GM12878 (cell line): Measurements from ENCODE around the gene PLXNC1. TPM values are rescaled to one million over a fixed set of nuclear protein-coding genes. Genes with fewer than 3 reads are reported as not detected.
A peak's percentile ranks its signal among the peaks of the same experiment; 100 is the strongest.

ENCODE experiments used
- ATAC-seq: fragments of 200-7000 bp; cut with Tn5 transposase; 3 replicates; pipeline ENCODE4 v1.9.1; 2020; ENCODE audit warnings: mild to moderate bottlenecking, moderate library complexity
- BruUV-seq: library from RNA; stranded (reverse); fragments of 400-500 nt; replicated peaks from 2 replicates; lab custom pipeline; 2021; lab: Mats Ljungman, UMichigan
- CTCF ChIA-PET: fragments of 300-600 bp; sonication (Branson Sonifier 250); formaldehyde crosslinking; extraction: SDS; loops from one replicate; lab custom pipeline; 2021; ENCODE audit warnings: inconsistent platforms; lab: Yijun Ruan, JAX
- POLR2A ChIA-PET: fragments of 350-600 bp; formaldehyde crosslinking; extraction: SDS; loops from one replicate; lab custom pipeline; 2021; ENCODE audit warnings: inconsistent platforms; lab: Charles Lee
- RAD21 ChIA-PET: fragments of 300-600 bp; sonication (Branson Sonifier 250); formaldehyde crosslinking; loops from one replicate; lab custom pipeline; 2023; ENCODE audit warnings: antibody characterized with exemption; ENCODE audit not compliant: unreplicated experiment; lab: Charles Lee
- SMC1A ChIA-PET: fragments of 300-600 bp; sonication (Branson Sonifier 250); formaldehyde crosslinking; loops from one replicate; lab custom pipeline; 2023; ENCODE audit not compliant: unreplicated experiment, uncharacterized antibody; lab: Charles Lee
- DNase-seq: peaks from one replicate; pipeline ENCODE4 v3.0.0-alpha.2; 2011; ENCODE audit warnings: low read depth, low spot score
- FAIRE-seq: peaks from 3 replicates; lab custom pipeline; 2011; peaks lifted over from hg19 to GRCh38; lab: Jason Lieb, UNC
- H2AFZ ChIP-seq: 2 replicates; pipeline ENCODE4 v1.6.0; 2011; ENCODE audit warnings: low read depth, low read length, control low read depth; ENCODE audit not compliant: control insufficient read depth
- H3K27ac ChIP-seq: 2 replicates; pipeline ENCODE4 v1.5.1; 2011; ENCODE audit warnings: control low read depth; ENCODE audit not compliant: control insufficient read depth, insufficient read depth
- H3K27me3 ChIP-seq, 2 experiments: replicated peaks in 1 of 2; 2 replicates each; pipeline versions ENCODE4 v1.6.0 to v1.6.1; 2011; ENCODE audit warnings: low read length in 1 of 2; ENCODE audit not compliant: control insufficient read depth in 2 of 2, insufficient read depth in 2 of 2
- H3K36me3 ChIP-seq, 2 experiments: 2 replicates each; pipeline ENCODE4 v1.5.1; 2011; ENCODE audit warnings: low read length in 1 of 2; ENCODE audit not compliant: control insufficient read depth in 2 of 2, insufficient read depth in 2 of 2
- H3K4me1 ChIP-seq: 2 replicates; pipeline ENCODE4 v1.6.1; 2011; ENCODE audit warnings: mild to moderate bottlenecking, low read length, moderate library complexity, mixed read lengths; ENCODE audit not compliant: control insufficient read depth, insufficient read depth
- H3K4me2 ChIP-seq: 2 replicates; pipeline ENCODE4 v1.6.0; 2011; ENCODE audit warnings: control low read depth; ENCODE audit not compliant: control insufficient read depth, insufficient read depth
- H3K4me3 ChIP-seq: fragments of 200-600 bp; sonication (generic); 2 replicates; pipeline ENCODE4 v1.5.1; 2016
- H3K79me2 ChIP-seq: 2 replicates; pipeline ENCODE4 v1.6.0; 2011; ENCODE audit warnings: low read length; ENCODE audit not compliant: control insufficient read depth, insufficient read depth
- H3K9ac ChIP-seq: 2 replicates; pipeline ENCODE4 v1.8.0; 2011; ENCODE audit warnings: low read length, control low read depth, mixed read lengths; ENCODE audit not compliant: control insufficient read depth, insufficient read depth
- H3K9me3 ChIP-seq: replicated peaks from 3 replicates; pipeline ENCODE4 v1.5.1; 2011; ENCODE audit warnings: mild to moderate bottlenecking, low read length; ENCODE audit not compliant: control insufficient read depth, insufficient read depth
- H4K20me1 ChIP-seq: 2 replicates; pipeline ENCODE4 v1.6.0; 2011; ENCODE audit not compliant: control insufficient read depth, insufficient read depth
- CREB1 ChIP-seq: IDR thresholded peaks from 2 replicates; pipeline ENCODE4 v1.6.1; 2012; ENCODE audit warnings: low read depth, mild to moderate bottlenecking, inconsistent platforms
- HDAC6 ChIP-seq: fragments of 200-600 bp; sonication (generic); IDR thresholded peaks from one replicate; pipeline ENCODE4 v1.8.0; 2017; ENCODE audit warnings: antibody characterized with exemption; ENCODE audit not compliant: unreplicated experiment
- JUNB ChIP-seq: IDR thresholded peaks from 2 replicates; pipeline ENCODE4 v1.6.1; 2016; ENCODE audit warnings: antibody characterized with exemption, mild to moderate bottlenecking
- JUND ChIP-seq: IDR thresholded peaks from 2 replicates; pipeline ENCODE4 v1.6.1; 2012; ENCODE audit warnings: low read depth, mild to moderate bottlenecking, low read length, improper control_type of control experiment, moderate library complexity
- NFXL1 ChIP-seq: fragments of 450-650 bp; IDR thresholded peaks from 2 replicates; pipeline ENCODE4 v1.6.1; 2017; ENCODE audit warnings: antibody characterized with exemption, mild to moderate bottlenecking, borderline replicate concordance
- RUNX3 ChIP-seq: IDR thresholded peaks from 2 replicates; pipeline ENCODE4 v1.6.1; 2012; ENCODE audit warnings: low read length, inconsistent platforms
- SIX5 ChIP-seq: IDR thresholded peaks from 2 replicates; pipeline ENCODE4 v1.6.1; 2011; ENCODE audit warnings: mild to moderate bottlenecking, low read depth, low read length, moderate library complexity; ENCODE audit not compliant: severe bottlenecking
- SMAD1 ChIP-seq: fragments of 450-650 bp; IDR thresholded peaks from 2 replicates; pipeline ENCODE4 v1.6.1; 2018; ENCODE audit warnings: mild to moderate bottlenecking, low read depth; ENCODE audit not compliant: partially characterized antibody
- WGBS: methylation state at CpG from one replicate; pipeline ENCODE4 v1.1.6; 2016; ENCODE audit warnings: low lambda C conversion rate; ENCODE audit not compliant: insufficient replicate concordance, insufficient coverage; ENCODE audit errors: missing lambda C conversion rate; 5-methylcytosine and 5-hydroxymethylcytosine counted together
- in situ Hi-C: fragments of 300-500 bp; cut with MboI; formaldehyde crosslinking; loops from 9 replicates; pipeline ENCODE4 v1.14.3; 2018; ENCODE audit warnings: mixed read lengths
- intact Hi-C: fragments of 100-400 bp; cut with micrococcal nuclease; formaldehyde crosslinking; loops from one replicate; pipeline ENCODE4 v1.14.2; 2022; ENCODE audit not compliant: unreplicated experiment
- polyA plus RNA-seq, 11 experiments: library from polyadenylated mRNA; depleted of rRNA in 4 of 11; unstranded in 6 of 11; stranded (reverse) in 5 of 11; fragments of >200 nt; fragmentation: Nextera tagmentation in 4 of 11; fragmentation: Illumina TruSeq in 1 of 11; extraction: Ambion mirVana in 4 of 11; extraction: Trizol in 1 of 11; gene quantifications; 1 replicate in 1 of 11; 2 replicates in 10 of 11; pipeline versions ENCODE4 v1.2.1 to v1.2.3, GENCODE V29; 2011 to 2016; ENCODE audit warnings: inconsistent platforms in 2 of 11, missing spikeins in 2 of 11, low read depth in 1 of 11
- total RNA-seq, 4 experiments: library from RNA; depleted of rRNA in 3 of 4; stranded (reverse); fragments of >200 nt in 3 of 4; fragmentation: Illumina TruSeq in 1 of 4; extraction: Trizol in 1 of 4; gene quantifications; 2 replicates each; pipeline versions ENCODE4 v1.2.1 to v1.2.3, GENCODE V29; 2013 to 2021

The PLXNC1 gene
- total and polyA plus RNA-seq, 10 of the 15 experiments (the other 5 are each of a cell fraction or from before 2014, with no cell fraction given) = 5.2 to 41.2 (median 24.6) TPM

- DNase-seq = no peak
Measured at GRCh38 chr12:94326727-94327126, 178.3 kb downstream of the PLXNC1 start.

DNA sequence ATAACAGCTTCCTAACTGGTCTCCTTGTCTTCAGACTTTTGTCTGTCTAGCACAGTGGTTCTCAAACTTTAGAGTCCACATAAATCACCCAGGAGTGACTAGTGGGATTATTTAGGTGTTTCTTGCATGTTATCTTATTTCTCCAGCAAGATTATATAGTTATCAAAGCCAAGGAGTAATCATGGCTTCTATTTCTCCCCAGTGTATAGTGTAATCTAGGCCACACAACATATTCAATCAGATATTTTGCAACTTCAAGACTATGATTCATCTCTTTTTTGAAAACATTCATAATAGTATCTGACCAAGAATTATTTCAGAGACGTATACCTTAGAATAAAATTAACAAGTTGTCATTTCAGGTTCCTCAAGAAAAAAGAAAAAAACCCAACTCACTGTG lies 179.4 kb downstream of the PLXNC1 start:
- POLR2A ChIA-PET = no interaction called here
- no peak for ATAC-seq
- no peaks in the 10 kb centered on the region for H3K27me3 ChIP-seq
- FAIRE-seq = no peak
- CTCF ChIA-PET = interaction anchor here (0.8 to 2.2 kb wide), 4 partner anchors 52 to 202 kb away, joined by 3 to 7 read pairs (median 4); no protein-coding TSS in a partner anchor
- H3K4me1 ChIP-seq = no peaks in the 10 kb centered on the region
- H3K9me3 ChIP-seq = no peaks in the 10 kb centered on the region; the same call in 2 of the 3 replicates
- in situ Hi-C loops (loop anchor here (5.0 kb wide), 1 partner anchor 204 kb away; no protein-coding TSS in a partner anchor), intact Hi-C loops (loop anchor here (2.0 kb wide), 1 partner anchor 205 kb away; no protein-coding TSS in a partner anchor)
- no TSS peak for BruUV-seq
- H3K4me2 ChIP-seq = no peak overlapping the region
- H3K36me3 ChIP-seq = peaks cover 5 to 9% of the 10 kb centered on the region in 2 experiments
- H3K27ac ChIP-seq = no peak overlapping the region
- RAD21 ChIA-PET = interaction anchor here (1.0 to 1.1 kb wide), 2 partner anchors 176 to 194 kb away, joined by 3 read pairs; no protein-coding TSS in a partner anchor
- TF ChIP-seq SIX5 (no peak), JUND (no peak), HDAC6 (no peak), SMAD1 (no peak), CREB1 (no peak)
- 95% methylated on average over 1 of the region's 1 CpG for WGBS
- SMC1A ChIA-PET = interaction anchor here (0.7 to 2.1 kb wide), 7 partner anchors 11 to 205 kb away, joined by 3 to 7 read pairs (median 3); no protein-coding TSS in a partner anchor
- no peak overlapping the region for H3K4me3 ChIP-seq
- no peaks in the 10 kb centered on the region for H3K79me2 ChIP-seq
- DNase-seq = no peak
- no peak overlapping the region for H3K9ac ChIP-seq
- H2AFZ ChIP-seq = no peak overlapping the region
- no peaks in the 10 kb centered on the region for H4K20me1 ChIP-seq

More at GRCh38 chr12:94326727-94327126, 178.3 kb downstream of the PLXNC1 start:
- ChIA-PET RAD21 (interaction anchor here (1.0 kb wide), 1 partner anchor 192 kb away, joined by 3 read pairs; no protein-coding TSS in a partner anchor), CTCF (interaction anchor here (1.1 to 2.2 kb wide), 2 partner anchors 181 to 192 kb away, joined by 4 to 7 read pairs; no protein-coding TSS in a partner anchor), POLR2A (no interaction called here), SMC1A (interaction anchor here (1.1 to 2.1 kb wide), 4 partner anchors 10 to 175 kb away, joined by 3 to 7 read pairs (median 3); no protein-coding TSS in a partner anchor)
- Histone ChIP-seq H3K4me3 (no peak overlapping the region), H2AFZ (no peak overlapping the region), H3K27me3 (no peaks in the 10 kb centered on the region), H3K27ac (no peak overlapping the region), H3K36me3 (peaks cover 8 to 9% of the 10 kb centered on the region in 2 experiments), H3K4me2 (no peak overlapping the region), H3K4me1 (no peaks in the 10 kb centered on the region), H3K9me3 (peaks cover 7% of the 10 kb centered on the region; the same call in 2 of the 3 replicates), H4K20me1 (no peaks in the 10 kb centered on the region), H3K79me2 (no peaks in the 10 kb centered on the region), H3K9ac (no peak overlapping the region)
- intact Hi-C loops (no loop called here), in situ Hi-C loops (loop anchor here (5.0 kb wide), 1 partner anchor 206 kb away; no protein-coding TSS in a partner anchor)
- TF ChIP-seq RUNX3 (peak; percentile 47), NFXL1 (no peak), JUNB (0 out of 2 replicates have a peak, but pooled peaks have one; percentile 27)
- FAIRE-seq (no peak), ATAC-seq (no peak)
- no TSS peak for BruUV-seq
